Panc1 (cell line): ENCODE measurements around the gene ARL15.

ENCODE experiments used
- CTCF ChIP-seq: fragments of 450-650 bp; IDR thresholded peaks from 2 replicates; pipeline ENCODE4 v1.5.1; 2017; ENCODE audit warnings: mild to moderate bottlenecking
- POLR2AphosphoS5 ChIP-seq: IDR thresholded peaks from 2 replicates; pipeline ENCODE4 v1.6.1; 2012; ENCODE audit warnings: mild to moderate bottlenecking, low read depth, low read length, moderate library complexity
- SIN3A ChIP-seq: IDR thresholded peaks from 2 replicates; pipeline ENCODE4 v1.6.1; 2012; ENCODE audit warnings: low read depth, mild to moderate bottlenecking, low read length, moderate library complexity, borderline replicate concordance; ENCODE audit not compliant: insufficient read depth
- TCF7L2 ChIP-seq: IDR thresholded peaks from 2 replicates; pipeline ENCODE4 v1.6.1; 2011; ENCODE audit warnings: mild to moderate bottlenecking, low read depth, low read length, inconsistent platforms
- TF ChIP-seq, protein P1 (sequence below), 2 experiments: IDR thresholded peaks; 2 replicates each; pipeline ENCODE4 v1.6.1; 2011 to 2012; ENCODE audit warnings: low read depth in 2 of 2, control low read depth in 1 of 2, low read length in 1 of 2, mild to moderate bottlenecking in 1 of 2, moderate library complexity in 1 of 2; ENCODE audit not compliant: insufficient read depth in 1 of 2

- TF ChIP-seq CTCF: no peak
- TF ChIP-seq, protein P1, sequence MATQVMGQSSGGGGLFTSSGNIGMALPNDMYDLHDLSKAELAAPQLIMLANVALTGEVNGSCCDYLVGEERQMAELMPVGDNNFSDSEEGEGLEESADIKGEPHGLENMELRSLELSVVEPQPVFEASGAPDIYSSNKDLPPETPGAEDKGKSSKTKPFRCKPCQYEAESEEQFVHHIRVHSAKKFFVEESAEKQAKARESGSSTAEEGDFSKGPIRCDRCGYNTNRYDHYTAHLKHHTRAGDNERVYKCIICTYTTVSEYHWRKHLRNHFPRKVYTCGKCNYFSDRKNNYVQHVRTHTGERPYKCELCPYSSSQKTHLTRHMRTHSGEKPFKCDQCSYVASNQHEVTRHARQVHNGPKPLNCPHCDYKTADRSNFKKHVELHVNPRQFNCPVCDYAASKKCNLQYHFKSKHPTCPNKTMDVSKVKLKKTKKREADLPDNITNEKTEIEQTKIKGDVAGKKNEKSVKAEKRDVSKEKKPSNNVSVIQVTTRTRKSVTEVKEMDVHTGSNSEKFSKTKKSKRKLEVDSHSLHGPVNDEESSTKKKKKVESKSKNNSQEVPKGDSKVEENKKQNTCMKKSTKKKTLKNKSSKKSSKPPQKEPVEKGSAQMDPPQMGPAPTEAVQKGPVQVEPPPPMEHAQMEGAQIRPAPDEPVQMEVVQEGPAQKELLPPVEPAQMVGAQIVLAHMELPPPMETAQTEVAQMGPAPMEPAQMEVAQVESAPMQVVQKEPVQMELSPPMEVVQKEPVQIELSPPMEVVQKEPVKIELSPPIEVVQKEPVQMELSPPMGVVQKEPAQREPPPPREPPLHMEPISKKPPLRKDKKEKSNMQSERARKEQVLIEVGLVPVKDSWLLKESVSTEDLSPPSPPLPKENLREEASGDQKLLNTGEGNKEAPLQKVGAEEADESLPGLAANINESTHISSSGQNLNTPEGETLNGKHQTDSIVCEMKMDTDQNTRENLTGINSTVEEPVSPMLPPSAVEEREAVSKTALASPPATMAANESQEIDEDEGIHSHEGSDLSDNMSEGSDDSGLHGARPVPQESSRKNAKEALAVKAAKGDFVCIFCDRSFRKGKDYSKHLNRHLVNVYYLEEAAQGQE (IDR thresholded peaks at IDR 0.05; ENCODE audit: insufficient read depth in 1 of 2, low read depth in 2 of 2, low read length in 1 of 2): no peak
- no peak for TF ChIP-seq POLR2AphosphoS5
- no peak for TF ChIP-seq TCF7L2
- no peak for TF ChIP-seq SIN3A
Measured at GRCh38 chr5:54326662-54327270, 16.4 kb upstream of the ARL15 start.
